ENCODE results near the gene SPATA2.

DNA sequence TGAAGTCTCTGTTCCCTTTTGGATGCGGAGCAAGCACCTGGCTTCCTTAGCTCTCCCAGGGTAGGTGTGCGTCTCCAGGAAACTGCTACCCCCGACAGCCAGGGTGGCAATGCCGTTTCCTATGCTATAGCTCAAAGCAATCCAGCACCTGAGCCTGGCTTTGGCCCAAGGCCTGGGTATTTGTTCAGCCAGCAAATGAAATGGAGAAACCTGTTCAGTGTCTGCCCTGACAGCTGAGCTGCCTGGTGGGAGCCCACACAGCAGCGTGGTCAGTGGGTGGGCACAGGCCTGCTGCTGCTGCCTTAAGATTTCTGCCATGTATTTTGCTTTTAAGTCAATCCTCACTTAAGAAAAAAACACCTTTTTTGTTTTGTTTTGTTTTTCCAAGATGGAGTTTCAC is 13.7 kb downstream of the SPATA2 start:
- TF ChIP-seq CTCF (IDR thresholded peaks at IDR 0.05; ENCODE audit: low read length) = no peak
- TF ChIP-seq EZH2 (IDR thresholded peaks at IDR 0.05; ENCODE audit: borderline replicate concordance, low read length) = no peak

All from OCI-LY1 (cell line).